ENCODE results near the gene IL4.
"Not testable (repeated sequence)": the region's sequence is repeated elsewhere in the genome, so short reads cannot be mapped to it uniquely, and the experiment has no call there.

IL4 gene

DNA sequence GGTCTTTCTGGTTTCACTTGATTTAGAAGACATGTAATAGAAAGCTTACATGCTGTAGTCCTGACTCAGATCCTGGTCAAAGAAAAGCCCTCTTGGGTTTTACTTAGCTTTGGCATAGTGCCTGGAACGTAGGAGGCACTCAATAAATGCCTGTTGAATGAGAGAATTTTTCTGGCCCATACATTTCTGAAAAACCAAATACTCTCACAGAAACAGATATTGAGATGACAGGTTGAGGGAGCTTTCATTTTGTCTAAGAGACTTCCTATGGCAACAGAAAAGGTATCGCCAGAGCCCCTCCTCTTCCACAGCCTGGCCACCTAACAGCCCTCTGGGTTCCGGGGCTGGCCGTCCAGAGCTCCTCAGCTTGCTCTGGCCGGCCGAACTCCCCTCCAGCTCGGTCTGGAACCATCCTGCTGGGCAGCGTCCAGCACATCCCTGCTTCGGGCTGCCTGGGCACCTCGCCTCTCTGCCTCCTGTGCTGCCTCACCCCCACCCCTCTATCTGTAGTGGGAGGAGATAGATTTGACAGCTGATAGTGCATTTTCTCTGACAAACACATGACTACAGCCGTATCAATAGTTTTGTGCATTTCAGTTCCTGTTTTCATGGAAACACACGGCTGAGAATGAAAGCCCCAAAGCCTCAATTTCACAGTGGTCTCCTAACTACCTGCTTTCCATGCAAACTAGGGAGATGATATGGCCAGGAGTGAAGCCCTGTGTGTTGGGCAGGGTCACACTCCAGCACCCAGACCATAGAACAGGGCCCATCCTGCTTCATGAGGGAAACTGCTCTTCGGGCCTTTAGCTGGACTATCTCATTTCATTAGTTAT lies 1.1 kb downstream of the IL4 start:
- peak; percentile 96 for DNase-seq (ENCODE audit: low read depth)

DNA sequence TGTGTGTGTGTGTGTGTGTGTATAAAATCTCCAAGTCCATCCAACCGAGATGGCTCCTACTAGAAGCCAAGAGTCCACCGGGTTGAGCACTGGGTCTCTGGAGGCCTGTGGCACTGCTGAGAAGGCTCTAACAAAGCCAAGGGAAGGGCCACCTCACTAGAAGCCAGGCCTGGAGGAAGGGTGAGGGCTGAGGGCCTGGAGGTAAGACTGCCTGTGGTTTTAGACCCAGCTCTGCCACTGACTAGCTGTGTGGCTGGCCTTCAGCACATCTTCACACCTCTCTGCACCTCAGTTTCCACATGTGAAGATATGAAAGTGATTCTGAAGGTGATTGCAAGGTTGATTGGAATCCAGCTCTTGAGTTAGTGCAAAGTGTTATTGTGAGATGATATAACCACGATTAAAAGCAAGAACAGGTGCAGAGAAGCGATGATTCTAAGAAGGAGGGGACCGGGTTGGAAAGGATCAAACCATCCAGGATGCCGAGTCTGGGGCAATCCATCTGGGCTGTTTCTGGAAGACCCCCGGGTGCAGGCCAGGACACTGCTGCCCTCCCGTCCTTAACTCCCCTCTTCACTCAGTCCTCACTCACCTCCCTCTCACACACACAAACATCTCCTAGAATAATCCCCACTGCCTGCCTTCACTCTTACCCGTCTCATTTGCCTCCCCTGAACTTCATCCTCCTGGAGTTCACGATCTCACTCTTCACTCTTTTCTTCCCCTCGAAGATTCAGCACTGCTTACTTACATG lies 2.3 kb downstream of the IL4 start:
- DNase-seq (ENCODE audit: low read depth) = no peak

DNA sequence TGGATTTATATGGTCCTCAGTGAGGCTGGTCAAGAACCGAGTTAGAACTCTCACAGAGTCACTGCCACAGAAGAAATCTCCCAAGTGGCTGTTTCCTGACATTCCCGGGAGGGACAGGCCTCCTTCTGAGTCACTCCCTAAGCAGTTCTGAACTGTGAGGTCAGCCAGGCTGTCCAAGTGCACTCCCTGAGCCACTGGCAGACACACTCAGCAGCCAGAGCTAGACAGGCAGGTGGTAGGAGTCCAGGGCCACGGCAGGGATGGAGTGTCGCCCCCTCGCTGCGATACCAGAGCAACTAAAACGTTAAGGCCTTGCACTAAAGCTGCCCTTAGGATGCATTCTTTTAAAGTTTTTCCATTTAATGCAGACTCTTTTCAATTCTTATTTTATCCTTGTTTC lies 3.4 kb downstream of the IL4 start:
- peak; percentile 66 for DNase-seq (ENCODE audit: low read depth)

DNA sequence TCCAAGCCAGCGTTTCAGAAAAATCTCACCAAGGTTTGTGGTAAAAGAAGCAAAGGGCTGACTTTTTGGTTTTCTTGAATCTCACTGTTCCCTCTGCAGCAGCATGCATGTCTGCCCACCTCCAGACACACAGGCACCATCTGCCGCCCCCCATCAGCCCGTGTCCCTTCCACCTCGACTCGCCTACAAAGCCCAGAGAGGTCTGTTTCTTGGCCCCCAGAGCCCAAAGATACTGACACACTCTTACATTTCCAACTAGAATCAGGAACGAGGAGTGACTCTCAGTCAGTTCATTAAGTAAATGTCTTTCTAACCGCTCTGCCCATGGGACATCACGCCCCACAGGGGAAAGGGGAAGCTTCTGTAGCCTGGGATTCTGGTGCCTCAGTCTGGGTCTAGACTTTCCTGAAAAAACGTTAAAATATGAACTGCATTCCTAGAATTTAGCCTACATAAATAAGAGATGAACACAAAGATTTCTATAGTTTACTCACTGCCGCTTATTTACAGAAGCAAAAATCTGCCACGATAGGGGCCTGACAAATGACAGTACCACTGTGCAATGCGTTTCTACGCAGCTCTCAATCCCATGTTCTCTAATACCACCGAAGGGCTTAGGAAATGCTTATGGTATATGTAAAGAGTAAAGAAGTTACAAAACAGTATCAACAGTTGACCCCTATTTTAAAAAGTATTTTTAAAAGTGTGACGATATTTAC lies 4.1 kb downstream of the IL4 start:
- DNase-seq (ENCODE audit: low read depth) = no peak

DNA sequence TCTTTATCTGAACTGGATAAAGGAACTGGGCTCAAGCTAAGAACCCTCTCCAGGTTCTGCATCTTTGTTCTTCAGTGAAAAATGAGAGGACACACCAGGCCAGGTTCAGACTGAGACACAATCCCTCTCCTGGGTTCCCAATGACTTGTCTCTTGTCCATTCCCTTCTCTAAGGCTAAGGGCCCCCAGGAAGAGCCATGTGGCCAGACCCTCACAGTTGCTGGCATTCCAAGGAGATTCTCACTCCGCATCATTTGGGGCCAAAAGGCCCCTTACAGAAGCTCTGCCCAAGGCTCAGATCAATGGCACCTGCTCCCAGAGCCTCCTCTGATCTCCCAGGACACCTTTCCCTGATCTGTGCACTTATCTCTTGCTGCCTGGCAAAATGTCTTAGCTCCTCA lies 4.9 kb downstream of the IL4 start:
- no peak for DNase-seq (ENCODE audit: low read depth)

DNA sequence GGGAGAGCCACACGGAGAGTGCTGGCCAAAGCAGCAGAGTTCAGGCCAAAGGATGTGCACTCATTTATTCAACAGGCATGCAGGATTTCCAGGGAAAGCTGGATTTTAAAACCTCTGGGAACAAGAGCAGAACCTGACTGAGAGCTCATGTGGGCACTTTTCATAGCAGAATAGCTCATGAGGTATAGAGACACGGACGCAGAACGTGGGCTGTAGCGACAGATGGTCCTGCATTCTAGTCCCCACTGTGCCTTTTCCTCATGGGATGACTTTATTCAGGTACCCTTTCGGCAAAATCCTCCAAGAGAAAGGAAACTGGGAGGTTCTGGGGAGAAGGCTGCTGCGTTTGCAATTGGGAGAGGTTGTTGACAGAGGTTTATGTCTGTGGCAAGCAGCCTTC lies 5.4 kb downstream of the IL4 start:
- no peak for DNase-seq (ENCODE audit: low read depth)

DNA sequence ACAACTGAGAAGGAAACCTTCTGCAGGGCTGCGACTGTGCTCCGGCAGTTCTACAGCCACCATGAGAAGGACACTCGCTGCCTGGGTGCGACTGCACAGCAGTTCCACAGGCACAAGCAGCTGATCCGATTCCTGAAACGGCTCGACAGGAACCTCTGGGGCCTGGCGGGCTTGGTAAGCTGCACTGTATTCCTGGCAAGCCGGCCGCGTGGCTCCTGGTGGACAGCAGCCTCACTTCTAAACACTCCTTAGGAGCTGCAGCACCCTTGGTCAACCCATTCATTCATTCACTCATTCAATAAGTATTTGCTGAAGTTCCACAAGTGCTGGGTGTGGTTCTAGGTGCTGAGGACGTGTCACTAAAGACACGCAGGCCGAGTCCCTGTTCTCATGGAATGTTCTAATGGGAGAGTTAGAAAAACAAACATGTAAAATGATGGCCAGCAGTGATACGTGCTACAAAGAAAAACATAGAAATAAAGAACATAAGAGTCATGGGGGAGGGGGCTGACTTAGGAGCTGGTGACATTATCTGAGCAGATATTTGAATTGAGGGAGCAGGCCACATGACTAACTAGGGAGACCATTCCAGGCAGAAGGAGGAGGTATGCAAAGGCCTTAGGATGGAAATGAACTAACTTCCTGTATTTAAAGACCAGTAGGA lies 6.1 kb downstream of the IL4 start:
- no peak for DNase-seq (ENCODE audit: low read depth)

DNA sequence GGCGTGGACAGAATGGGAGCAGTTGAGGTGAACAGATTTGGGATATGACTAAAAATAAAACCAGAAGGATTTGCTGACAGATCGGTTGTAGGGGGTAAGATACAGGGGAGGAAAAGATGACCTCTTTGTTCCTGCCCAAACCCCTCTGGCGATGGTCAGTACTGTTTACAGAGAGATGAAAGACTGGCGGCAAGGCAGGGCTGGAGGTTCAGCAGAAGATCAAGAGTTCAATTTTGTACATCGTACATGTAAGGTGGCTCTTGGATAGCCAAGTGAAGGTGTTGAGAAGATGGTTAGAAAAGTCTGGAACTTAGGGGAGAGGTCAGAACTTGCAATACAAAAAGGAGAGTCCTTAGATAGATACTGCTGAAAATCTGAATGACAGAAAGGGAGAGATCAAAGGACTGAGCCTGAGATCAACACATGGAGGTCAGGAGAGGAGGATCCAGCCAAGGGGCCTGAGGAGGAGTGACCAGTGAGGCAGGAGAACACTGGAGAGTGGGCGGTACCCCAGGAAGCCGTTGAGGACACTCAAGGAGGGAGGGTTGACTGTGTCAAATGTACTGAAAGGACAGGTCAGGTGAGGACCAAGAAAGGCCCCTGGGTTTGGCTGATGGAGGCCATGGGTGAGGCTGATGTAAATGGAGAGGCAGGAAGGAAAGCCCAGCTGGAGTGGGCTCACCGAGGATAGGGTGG lies 7.1 kb downstream of the IL4 start:
- no peak for DNase-seq (ENCODE audit: low read depth)

DNA sequence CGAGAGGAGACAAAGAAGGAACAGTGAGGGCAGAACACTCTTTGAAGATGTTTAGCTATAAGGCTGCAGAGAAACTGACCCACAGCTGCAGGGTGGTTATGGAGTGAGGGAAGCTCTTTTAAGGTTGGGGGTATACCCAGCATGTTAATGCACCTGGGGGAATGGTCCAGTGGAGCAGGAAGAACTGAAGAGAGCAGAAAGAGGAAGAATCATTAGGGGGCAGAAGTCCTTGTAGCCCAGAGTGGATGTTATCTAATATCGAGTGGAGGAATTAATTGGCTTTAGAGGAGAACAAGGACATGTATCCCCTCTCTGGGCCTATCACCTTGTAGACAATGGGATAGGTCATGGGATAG lies 7.7 kb downstream of the IL4 start:
- no peak for DNase-seq (ENCODE audit: low read depth)

DNA sequence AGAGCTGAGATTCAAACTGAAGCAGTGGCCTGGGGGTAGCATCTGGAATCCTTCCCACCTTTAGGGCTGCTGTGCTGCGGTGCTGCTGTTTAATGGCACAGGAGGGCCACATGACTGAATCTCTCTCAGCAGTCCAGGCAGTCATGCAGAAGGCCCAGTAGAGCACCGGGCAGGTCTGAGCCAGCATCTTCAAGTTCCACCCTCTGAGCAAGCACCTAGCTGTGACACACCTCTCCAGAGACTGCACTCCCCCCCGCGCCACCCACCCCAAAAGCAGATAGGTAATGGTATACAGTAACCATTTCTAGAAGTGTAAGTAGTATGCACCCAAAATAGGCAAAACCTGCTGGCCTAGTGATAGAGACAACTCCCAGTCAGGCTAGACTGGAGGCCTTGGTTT lies 8.2 kb downstream of the IL4 start:
- DNase-seq (ENCODE audit: low read depth) = no peak

DNA sequence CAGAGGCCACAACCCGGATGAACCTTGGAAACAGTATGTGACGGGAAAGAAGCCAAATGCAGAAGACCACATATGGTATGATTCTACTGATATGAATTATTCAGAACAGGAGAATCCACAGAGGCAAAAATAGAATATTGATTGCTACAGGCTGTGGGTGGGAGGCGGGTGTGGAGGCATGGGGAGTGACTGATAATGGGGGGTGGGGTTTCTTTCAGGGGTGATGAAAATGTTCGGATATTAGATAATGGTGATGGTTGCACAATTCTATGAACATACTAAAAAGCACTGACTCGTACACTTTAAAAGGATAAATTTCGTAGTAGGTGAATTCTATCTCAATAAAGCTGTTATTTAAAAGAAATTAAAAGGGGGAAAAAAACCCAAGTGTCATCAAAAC lies 10.7 kb downstream of the IL4 start:
- no peak for DNase-seq (ENCODE audit: low read depth)

DNA sequence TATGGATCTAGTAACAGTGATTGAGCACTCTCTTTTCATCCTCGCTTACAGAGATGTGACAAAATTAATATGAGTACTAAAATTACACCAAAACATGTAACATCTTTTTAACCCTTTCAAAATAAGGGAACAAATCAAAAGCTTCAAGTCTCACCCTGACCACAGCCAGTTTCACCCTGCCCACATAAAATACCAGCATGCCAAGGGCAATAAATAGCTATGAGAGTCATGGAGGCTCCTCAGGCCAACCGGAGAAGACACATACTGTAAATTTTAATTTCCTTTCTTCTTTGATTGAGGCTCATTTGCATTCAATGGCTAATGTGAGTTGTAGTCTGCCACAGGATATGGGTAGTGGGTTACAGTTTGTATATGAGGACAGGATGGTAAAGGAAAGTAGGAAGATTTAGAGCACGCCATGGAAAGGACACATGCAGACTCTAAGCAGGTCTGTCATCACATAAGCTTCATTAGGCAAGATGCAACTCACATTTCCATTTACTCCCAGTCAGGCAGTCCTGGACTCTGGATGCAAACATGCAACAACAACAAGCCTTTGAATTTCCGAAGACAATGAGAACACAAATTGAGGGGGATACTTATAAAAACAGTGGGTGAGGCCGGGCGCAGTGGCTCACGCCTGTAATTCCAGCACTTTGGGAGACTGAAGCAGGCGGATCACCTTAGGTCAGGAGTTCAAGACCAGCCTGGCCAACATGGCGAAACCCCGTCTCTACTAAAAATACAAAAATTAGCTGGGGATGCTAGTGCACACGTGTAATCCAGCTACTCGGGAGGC lies 11.3 kb downstream of the IL4 start:
- DNase-seq (ENCODE audit: low read depth) = no peak

DNA sequence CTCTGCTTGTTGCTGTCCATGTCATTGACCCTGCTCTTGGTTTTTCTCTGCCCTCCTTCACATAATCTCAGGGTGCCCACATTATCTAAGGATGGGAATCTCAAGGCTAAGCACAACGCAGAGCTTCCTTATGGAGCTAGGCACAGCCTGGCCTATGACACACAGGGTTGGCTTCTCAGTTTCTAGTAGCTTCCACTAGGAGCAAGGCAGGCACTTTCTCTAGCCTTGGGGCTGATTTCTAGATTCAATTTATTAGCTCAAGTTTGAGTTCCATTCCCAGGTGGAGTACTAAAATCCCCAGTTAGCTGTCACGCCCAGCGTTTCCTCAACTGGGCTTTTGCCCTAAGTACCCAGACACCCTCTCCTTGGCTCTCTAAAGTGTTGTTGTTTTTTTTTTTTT lies 12.4 kb downstream of the IL4 start:
- no peak for DNase-seq (ENCODE audit: low read depth)

DNA sequence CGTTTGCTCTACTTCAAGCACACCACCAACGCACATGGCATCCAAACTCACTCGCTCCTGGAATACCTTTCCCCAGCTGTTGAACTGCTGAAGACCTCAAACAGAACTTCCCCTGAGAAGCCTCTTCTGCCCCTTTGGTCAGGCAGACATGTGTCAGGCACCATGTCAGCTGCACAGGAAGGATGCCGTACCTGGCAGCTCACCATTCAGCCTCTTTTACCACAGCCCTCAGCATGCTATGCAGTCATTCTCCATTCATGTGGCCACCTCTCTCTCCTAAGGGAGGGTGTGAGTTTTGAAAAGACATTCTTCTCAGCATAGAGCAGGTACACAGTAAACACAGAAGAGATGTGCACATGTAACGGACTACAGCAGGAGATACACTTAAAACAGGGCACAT lies 14.2 kb downstream of the IL4 start:
- no peak for DNase-seq (ENCODE audit: low read depth)

DNA sequence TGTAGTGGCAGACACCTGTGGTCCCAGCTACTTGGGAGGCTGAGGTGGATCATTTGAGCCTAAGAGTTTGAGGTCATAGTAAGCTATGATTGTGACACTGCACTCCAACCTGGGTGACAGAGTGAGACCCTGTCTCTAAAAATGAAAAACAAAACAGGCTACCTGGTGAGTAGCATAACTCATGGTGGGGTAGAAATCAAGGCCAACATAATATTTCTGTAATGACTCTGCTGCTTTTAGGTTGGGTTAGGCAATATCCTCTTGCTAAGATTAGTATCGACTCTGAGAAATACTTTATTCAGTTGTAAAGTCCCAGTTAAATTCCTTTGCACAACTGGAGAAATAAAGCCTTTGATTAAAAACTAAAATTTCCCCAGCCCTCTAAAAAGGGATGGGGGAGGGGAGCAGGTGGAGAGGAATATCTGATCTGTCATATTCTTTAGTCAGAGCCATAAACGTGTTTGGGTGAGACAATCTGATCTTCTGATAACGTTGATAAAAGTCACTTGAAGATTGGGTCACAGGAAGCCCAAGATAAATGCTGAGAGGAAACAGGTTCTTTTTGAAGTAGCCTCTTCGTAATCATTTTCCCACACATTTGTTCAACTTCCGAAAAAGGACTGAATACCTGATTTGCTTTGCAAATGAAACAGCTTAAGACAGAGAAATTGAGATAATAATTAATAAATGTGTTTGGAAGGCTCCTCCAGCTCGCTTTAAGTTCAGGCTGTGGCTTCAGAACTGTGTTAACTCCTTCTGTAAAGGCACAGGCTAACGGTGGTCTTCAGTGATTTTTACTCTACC lies 14.9 kb downstream of the IL4 start:
- DNase-seq (ENCODE audit: low read depth) = no peak

DNA sequence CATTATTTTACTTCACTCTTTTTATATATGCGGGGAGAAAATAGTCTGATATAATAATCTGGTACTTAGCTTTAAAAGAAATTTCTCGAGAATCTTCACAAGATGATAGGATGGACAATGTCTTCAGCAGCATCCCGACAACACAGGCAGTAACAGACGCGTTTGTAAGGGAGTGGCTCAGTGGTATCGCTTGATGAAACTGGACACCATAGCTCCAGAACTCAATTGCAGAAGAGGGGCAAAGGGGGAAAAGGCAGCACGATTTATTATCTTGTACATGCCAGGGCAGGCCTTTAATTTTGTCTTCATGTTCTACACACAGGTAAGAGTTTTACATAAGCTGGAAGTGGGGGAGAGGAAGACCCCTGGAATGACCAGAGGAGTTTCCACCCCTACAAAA lies 15.7 kb downstream of the IL4 start:
- DNase-seq (ENCODE audit: low read depth) = no peak

DNA sequence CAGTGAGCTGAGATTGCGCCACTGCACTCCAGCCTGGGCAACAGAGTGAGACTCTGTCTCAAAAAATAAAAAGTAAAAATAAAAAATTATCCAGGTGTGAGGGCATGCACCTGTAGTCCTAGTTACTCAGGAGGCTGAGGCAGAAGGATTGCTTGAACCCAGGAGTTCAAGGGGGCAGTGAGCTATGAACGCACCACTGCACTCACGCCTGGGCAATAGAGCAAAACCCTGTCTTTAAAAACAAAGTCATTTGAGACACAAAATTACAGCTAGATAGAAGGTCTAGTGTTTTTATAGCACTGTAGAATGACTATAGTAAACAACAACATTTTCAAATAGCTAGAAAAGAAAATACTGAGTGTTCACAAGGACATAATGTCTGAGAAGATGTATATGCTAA lies 16.4 kb downstream of the IL4 start:
- DNase-seq (ENCODE audit: low read depth) = no peak

DNA sequence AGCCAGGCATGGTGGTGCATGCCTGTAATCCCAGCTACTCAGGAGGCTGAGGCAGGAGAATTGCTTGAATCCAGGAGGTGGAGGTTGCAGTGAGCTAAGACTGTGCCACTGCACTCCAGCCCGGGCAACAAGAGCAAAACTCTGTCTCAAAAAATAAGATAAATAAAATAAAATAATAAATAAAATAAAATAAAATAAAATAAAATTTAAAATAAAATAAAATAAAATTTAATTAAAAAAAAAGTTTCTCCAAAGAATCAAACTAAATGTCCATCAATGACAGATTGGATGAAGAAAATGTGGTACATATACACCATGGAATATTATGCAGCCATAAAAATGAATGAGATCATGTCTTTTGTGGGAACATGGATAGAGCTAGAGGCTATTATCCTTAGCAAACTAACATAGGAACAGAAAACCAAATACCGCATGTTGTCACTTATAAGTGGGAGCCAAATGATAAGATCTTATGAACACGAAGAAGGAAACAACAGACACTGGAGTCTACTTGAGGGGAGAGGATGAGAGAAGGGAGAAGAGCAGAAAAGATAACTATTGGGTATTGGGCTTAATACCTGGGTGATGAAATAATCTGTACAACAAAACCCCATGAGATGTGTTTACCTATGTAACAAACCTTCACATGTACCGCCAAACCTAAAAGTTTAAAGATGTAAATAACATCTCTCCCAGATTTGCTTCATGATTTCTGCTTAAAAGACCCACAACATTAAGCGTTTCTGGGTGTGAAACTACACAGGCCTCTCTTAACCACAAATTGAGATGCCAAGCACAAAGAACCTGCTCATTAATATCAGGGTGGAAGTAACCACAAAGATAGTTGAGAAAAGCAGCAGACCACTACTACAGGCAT lies 18.2 kb downstream of the IL4 start:
- not testable (repeated sequence) for DNase-seq (ENCODE audit: low read depth)

DNA sequence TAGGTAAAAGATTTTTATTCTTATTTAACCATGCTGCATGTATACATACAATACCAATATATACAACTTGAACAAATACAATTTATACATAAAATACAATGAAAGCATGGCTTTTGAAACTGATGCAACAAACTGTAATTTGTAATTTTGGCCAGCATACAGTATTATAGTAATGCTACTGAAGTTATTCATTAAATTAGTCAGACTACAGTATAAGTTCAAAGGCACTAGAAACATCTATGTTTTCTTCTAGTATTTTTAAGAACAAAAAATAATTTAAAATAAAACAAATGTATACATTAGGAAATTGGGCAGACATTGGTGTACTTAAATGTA lies 18.8 kb downstream of the IL4 start:
- no peak for DNase-seq (ENCODE audit: low read depth)

All from stromal cell of bone marrow (primary cell).